PC-9 (cell line): ENCODE results near the gene TMC8. TPM values are rescaled to one million over a fixed set of nuclear protein-coding genes. Genes with fewer than 3 reads are reported as not detected.

Experiments used
- total RNA-seq: library from RNA; stranded (reverse); gene quantifications from 2 replicates; pipeline ENCODE4 v1.2.3, GENCODE V29; 2021

The TMC8 gene
- total RNA-seq, 1 experiment from 2014 or later = 1.9 TPM

Other genes starting within 250 kb of the TMC8 start
- gene TNRC6C, start 172.1 kb upstream of the TMC8 start, total RNA-seq = 0.37 TPM in 1 of 2 replicates, not detected in the other
- 97.7 and 116 TPM in 2 replicates for gene TMC6, start 2.0 kb upstream of the TMC8 start, total RNA-seq
- not detected in 2 replicates for gene C17orf99, start 15.6 kb downstream of the TMC8 start, total RNA-seq
- 91.9 and 95.0 TPM in 2 replicates for gene SYNGR2, start 37.8 kb downstream of the TMC8 start, total RNA-seq
- gene TK1, start 56.3 kb downstream of the TMC8 start, total RNA-seq = 137 and 147 TPM in 2 replicates
- gene AFMID, start 56.6 kb downstream of the TMC8 start, total RNA-seq = 30.4 and 43.6 TPM in 2 replicates
- 72.4 and 91.0 TPM in 2 replicates for gene BIRC5, start 83.5 kb downstream of the TMC8 start, total RNA-seq
- gene TMEM235, start 100.9 kb downstream of the TMC8 start, total RNA-seq = not detected in 2 replicates
- gene SOCS3, start 229.3 kb downstream of the TMC8 start, total RNA-seq = 20.7 and 21.7 TPM in 2 replicates
- gene PGS1, start 247.9 kb downstream of the TMC8 start, total RNA-seq = 37.7 and 40.2 TPM in 2 replicates